ENCODE data around the gene DNAJC7.

DNA sequence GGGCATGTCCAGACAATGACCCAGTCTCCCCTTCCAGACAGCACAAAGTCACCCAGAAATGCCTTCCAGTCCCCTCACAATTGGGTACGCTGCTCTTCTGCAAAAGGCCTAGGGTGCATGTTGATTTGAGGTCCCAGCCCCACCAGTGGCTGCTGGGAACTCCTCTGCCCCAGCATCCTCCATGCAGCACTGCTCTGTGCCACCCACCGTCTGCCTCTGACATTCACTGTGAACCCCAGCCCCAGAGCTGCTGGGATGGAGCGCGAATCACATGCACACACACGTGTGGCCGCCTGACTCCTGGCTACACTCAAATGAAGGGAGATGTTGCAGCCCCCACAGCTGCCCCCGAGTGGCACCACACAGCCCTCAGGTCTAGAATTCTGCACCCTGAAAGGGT lies 34.4 kb upstream of the DNAJC7 start:
- TF ChIP-seq, protein P1, sequence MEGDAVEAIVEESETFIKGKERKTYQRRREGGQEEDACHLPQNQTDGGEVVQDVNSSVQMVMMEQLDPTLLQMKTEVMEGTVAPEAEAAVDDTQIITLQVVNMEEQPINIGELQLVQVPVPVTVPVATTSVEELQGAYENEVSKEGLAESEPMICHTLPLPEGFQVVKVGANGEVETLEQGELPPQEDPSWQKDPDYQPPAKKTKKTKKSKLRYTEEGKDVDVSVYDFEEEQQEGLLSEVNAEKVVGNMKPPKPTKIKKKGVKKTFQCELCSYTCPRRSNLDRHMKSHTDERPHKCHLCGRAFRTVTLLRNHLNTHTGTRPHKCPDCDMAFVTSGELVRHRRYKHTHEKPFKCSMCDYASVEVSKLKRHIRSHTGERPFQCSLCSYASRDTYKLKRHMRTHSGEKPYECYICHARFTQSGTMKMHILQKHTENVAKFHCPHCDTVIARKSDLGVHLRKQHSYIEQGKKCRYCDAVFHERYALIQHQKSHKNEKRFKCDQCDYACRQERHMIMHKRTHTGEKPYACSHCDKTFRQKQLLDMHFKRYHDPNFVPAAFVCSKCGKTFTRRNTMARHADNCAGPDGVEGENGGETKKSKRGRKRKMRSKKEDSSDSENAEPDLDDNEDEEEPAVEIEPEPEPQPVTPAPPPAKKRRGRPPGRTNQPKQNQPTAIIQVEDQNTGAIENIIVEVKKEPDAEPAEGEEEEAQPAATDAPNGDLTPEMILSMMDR (IDR thresholded peaks at IDR 0.05; ENCODE audit: low read length), result no peak
- TF ChIP-seq EZH2phosphoT487 (IDR thresholded peaks at IDR 0.05; ENCODE audit: low read length), result no peak
